IPS-15b (cell line): ENCODE measurements around the gene CENPU.
A peak's percentile ranks its signal among the peaks of the same experiment; 100 is the strongest.

Experiments
- H3K27me3 ChIP-seq: one replicate; pipeline ENCODE4 v1.6.1; 2013; ENCODE audit warnings: low read length; ENCODE audit not compliant: control insufficient read depth, insufficient read depth
- H3K36me3 ChIP-seq: one replicate; pipeline ENCODE4 v1.6.1; 2013; ENCODE audit warnings: low read length; ENCODE audit not compliant: control insufficient read depth, insufficient read depth
- H3K4me1 ChIP-seq: one replicate; pipeline ENCODE4 v1.6.1; 2013; ENCODE audit warnings: mild to moderate bottlenecking, low read length; ENCODE audit not compliant: control insufficient read depth, insufficient read depth
- H3K4me3 ChIP-seq: one replicate; pipeline ENCODE4 v1.5.1; 2013; ENCODE audit warnings: low read depth, low read length
- H3K9ac ChIP-seq: one replicate; pipeline ENCODE4 v1.6.1; 2013; ENCODE audit warnings: low read depth, mild to moderate bottlenecking, low read length
- H3K9me3 ChIP-seq: one replicate; pipeline ENCODE4 v1.6.1; 2013; ENCODE audit warnings: mild to moderate bottlenecking, low read length; ENCODE audit not compliant: control insufficient read depth, insufficient read depth

Gene CENPU

DNA sequence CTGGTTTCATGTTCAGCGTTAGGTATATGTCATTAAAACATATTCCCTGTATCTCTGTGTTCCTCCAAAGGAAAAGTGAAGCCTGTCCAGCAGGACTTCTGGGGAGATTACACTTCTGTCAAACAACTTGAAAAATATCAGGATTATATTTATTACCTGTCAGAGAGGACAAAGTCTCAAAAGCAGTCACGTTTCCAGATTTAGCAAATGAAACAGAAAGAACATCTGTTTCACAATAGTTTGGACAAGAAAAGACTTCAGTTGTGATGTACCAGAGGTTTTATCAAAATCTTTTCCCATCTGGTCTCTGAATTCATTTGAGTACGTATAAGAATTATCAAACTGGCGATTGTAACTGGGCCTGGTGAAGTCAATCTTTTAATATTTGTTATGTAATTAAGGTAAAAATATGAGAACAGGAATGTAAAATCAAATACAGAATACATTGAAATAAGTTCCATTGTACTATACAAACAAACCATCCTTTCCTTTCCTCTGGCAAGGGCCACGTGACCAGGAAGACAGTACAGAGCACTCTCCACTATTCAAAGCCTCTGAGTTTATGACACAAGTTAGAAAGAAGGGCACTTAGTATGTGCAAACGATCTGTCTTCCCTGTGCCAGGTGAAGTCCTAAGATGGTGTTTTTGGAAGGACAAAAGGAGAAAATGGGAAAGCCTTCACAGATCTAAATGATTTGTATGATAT lies 87.8 kb downstream of the CENPU start:
- no peaks in the 10 kb centered on the region for H3K9me3 ChIP-seq
- no peaks in the 10 kb centered on the region for H3K36me3 ChIP-seq
- no peaks in the 10 kb centered on the region for H3K27me3 ChIP-seq
- H3K4me3 ChIP-seq: no peak overlapping the region
- no peak overlapping the region for H3K9ac ChIP-seq
- H3K4me1 ChIP-seq: peaks cover 16% of the 10 kb centered on the region

DNA sequence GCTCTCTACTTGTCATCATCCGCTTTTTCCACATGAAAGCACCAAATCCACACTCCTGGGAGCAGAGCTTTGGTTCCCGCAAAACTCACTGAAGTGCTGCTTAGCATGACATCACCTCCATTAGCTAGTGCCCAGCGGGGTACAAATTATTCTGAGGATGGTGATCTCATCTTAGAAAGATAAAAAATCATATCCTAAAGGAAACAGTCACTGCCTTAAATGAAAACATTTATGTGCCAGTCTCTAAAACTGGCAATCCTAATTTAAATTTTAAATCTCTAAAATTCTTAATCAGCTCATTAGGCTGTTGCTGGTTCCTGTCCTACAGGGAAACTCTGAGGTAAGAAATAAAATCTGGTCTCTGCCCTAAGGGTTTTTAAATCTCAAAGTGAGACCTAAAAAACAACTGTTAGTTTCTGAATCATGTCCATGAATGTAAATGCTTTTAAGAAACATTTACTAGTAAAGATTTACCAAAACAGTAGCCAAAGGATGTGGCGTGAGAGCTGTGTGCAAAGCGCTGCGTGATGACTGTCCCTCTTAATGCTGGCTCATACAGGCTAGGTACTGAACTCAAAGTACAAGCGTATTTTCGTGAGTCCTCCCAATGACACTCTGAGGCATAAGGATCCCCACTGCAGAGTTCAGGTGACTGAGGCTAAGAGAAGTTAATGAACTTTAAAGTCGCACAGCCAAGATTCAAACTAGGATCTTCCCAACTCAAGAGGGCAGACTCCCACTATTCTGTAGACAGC lies 89.2 kb downstream of the CENPU start:
- H3K4me1 ChIP-seq: peaks cover 16% of the 10 kb centered on the region
- no peaks in the 10 kb centered on the region for H3K27me3 ChIP-seq
- no peak overlapping the region for H3K9ac ChIP-seq
- no peaks in the 10 kb centered on the region for H3K9me3 ChIP-seq
- no peaks in the 10 kb centered on the region for H3K36me3 ChIP-seq
- H3K4me3 ChIP-seq: peak overlapping the region; percentile 10
